KOPT-K1 (cell line): ENCODE measurements around the gene TEAD3.
A peak's percentile ranks its signal among the peaks of the same experiment; 100 is the strongest.
"Not testable (repeated sequence)": the region's sequence is repeated elsewhere in the genome, so short reads cannot be mapped to it uniquely, and the experiment has no call there.

Experiments used
- H3K27ac ChIP-seq: fragments of 200-600 bp; sonication (generic); 2 replicates; pipeline ENCODE4 v1.5.1; 2016; ENCODE audit warnings: antibody characterized with exemption, mild to moderate bottlenecking, low read depth, low read length; ENCODE audit not compliant: poor library complexity, severe bottlenecking
- H3K36me3 ChIP-seq: fragments of 200-600 bp; sonication (generic); 2 replicates; pipeline ENCODE4 v1.5.1; 2017; ENCODE audit warnings: antibody characterized with exemption, mild to moderate bottlenecking, low read length, moderate library complexity; ENCODE audit not compliant: insufficient read depth
- H3K9me3 ChIP-seq: fragments of 200-600 bp; sonication (generic); 2 replicates; pipeline ENCODE4 v1.5.1; 2017; ENCODE audit warnings: antibody characterized with exemption, low read length, mild to moderate bottlenecking; ENCODE audit not compliant: insufficient read depth, poor library complexity, severe bottlenecking

Gene TEAD3

GRCh38 chr6:35496841-35497570 lies at the start of gene TEAD3:
Gene TEAD3 (minus strand): TSS chr6:35497079.
- no peaks in the 10 kb centered on the region for H3K9me3 ChIP-seq
- H3K27ac ChIP-seq, result peak within 1 kb of the TSS; percentile 27
- H3K36me3 ChIP-seq, result no peaks in the 10 kb centered on the region

- Histone ChIP-seq H3K27ac (no peak overlapping the region), H3K36me3 (no peaks in the 10 kb centered on the region), H3K9me3 (peaks cover 3% of the 10 kb centered on the region)
Measured at GRCh38 chr6:35544769-35545361, 48.0 kb upstream of the TEAD3 start.

GRCh38 chr6:35543459-35544193 lies 46.7 kb upstream of the TEAD3 start:
- H3K9me3 ChIP-seq, result no peaks in the 10 kb centered on the region
- no peak overlapping the region for H3K27ac ChIP-seq
- H3K36me3 ChIP-seq, result no peaks in the 10 kb centered on the region

GRCh38 chr6:35541836-35542235 lies 45.0 kb upstream of the TEAD3 start:
- no peaks in the 10 kb centered on the region for H3K36me3 ChIP-seq
- H3K9me3 ChIP-seq, result no peaks in the 10 kb centered on the region
- H3K27ac ChIP-seq, result no peak overlapping the region

DNA sequence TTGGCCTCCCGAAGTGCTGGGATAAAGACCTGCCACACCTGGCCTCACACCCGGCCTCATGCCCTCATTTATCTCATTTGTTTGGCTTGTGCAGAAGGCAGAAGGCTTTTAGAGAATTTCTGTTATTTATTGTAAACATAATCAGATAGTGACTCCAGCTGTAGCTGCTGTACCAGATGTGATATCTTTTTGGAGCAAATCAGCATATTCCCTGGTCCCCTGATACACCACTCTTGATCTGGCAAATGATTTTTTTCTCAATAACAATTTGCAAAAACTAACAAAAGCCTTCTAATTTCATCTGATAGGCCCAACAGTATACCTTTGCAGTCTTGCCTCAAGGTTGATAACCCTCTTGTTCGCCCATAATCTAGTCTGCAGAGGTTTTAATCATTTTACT lies 42.3 kb upstream of the TEAD3 start:
- H3K9me3 ChIP-seq, result no peaks in the 10 kb centered on the region
- H3K27ac ChIP-seq, result no peak overlapping the region
- H3K36me3 ChIP-seq, result no peaks in the 10 kb centered on the region

- H3K27ac ChIP-seq, H3K36me3 ChIP-seq, H3K9me3 ChIP-seq: not testable (repeated sequence)
Measured at GRCh38 chr6:35535847-35536246, 39.0 kb upstream of the TEAD3 start.

DNA sequence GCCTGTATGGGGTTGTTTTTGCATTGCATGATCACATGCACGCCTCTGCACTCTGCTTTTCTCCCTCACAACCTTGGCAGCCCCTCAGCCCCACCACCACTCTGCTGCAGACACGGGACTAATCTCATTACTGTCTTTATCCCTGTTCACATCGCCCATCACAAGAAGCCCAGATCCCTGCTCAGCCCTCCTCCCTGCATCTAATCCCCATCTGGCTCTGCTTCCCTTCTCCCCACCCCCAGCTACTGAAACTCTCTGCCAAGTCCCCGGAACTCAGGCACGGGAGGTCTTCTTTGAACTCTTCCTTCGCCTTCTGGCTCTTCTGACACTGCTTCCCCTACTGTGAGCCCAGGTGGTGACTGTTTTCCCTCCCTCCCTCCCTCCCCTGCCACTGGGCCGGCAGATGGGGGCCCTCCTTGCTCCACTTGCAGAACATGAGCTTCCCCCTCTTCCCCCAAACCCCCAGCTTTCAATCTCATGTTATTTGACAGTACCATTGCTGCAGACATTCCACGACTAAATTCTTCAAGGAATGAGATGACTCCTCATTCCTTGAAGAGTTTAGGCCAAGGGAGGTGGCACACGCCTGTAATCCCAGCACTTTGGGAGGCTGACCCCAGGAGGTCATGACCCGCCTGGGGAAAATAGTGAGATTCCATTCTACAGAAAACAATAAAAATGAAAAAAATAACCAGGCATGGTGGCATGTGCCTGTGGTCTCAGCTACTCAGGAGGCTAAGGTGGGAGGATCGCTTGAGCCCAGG lies 37.7 kb upstream of the TEAD3 start:
- Histone ChIP-seq H3K9me3 (no peaks in the 10 kb centered on the region), H3K27ac (peak overlapping the region; percentile 54), H3K36me3 (no peaks in the 10 kb centered on the region)

DNA sequence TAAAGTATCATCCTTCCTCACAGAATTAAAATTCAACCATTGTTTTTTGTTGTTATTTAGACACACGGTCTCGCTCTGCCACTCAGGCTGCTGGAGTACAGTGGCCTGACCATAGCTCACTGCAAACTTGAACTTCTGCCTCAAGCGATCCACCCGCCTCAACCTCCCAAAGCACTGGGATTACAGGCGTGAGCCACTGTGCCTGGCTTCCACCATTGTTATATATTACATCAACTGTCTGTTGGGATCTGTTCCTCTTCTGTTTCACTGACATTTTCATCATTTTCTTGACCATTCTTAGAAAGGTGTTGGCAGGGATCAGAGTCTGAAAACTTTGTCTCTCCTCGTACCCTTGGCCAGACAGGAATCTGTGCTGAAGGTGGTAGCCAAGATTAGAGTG lies 37.1 kb upstream of the TEAD3 start:
- Histone ChIP-seq H3K27ac (peak overlapping the region; percentile 54), H3K36me3 (no peaks in the 10 kb centered on the region), H3K9me3 (no peaks in the 10 kb centered on the region)

DNA sequence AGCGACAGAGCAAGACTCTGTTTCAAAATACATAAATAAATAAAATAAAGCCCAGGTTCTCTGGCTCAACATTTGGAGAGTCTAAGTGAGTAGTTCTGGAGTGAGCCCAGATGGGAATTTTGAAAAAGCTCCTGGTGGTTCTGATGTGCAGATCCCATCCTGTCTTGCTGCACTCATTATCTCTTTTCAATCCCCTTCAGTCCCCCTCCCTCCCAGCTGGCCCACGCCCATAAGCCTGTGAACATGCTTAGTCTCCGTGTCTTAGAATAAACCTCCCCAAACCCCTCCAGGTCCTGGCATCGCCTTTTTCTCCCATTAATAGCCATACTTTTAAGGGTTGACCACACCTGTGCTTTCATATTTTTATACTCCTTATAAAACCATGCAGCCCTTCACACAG lies 35.2 kb upstream of the TEAD3 start:
- Histone ChIP-seq H3K9me3 (no peaks in the 10 kb centered on the region), H3K27ac (no peak overlapping the region), H3K36me3 (no peaks in the 10 kb centered on the region)

GRCh38 chr6:35524380-35525020 lies 27.6 kb upstream of the TEAD3 start:
- Histone ChIP-seq H3K9me3 (no peaks in the 10 kb centered on the region), H3K36me3 (no peaks in the 10 kb centered on the region), H3K27ac (no peak overlapping the region)

- Histone ChIP-seq H3K36me3 (no peaks in the 10 kb centered on the region), H3K27ac (peak overlapping the region; percentile 54), H3K9me3 (no peaks in the 10 kb centered on the region)
Measured at GRCh38 chr6:35522660-35523658, 26.1 kb upstream of the TEAD3 start.

DNA sequence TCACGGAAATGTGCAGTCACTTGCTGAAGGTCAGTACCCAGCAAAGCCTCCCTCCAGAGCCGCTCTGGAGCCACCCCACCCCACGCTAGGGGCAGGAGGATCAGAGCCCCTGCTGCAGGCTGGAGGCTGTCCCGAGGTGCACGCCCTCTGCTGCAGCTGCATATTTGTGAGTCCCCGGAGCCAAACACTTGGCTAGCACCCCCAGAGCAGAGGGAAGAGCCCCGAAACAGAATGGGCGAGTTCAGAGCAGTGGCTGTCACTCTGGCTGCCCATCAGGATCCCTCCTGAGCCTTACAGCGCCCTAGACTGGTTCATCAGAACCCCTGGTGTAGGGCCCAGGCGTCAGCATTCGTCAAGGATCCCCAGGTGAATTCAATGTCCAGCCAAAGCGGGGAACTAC lies 25.3 kb upstream of the TEAD3 start:
- Histone ChIP-seq H3K9me3 (no peaks in the 10 kb centered on the region), H3K27ac (peak overlapping the region; percentile 54), H3K36me3 (no peaks in the 10 kb centered on the region)

DNA sequence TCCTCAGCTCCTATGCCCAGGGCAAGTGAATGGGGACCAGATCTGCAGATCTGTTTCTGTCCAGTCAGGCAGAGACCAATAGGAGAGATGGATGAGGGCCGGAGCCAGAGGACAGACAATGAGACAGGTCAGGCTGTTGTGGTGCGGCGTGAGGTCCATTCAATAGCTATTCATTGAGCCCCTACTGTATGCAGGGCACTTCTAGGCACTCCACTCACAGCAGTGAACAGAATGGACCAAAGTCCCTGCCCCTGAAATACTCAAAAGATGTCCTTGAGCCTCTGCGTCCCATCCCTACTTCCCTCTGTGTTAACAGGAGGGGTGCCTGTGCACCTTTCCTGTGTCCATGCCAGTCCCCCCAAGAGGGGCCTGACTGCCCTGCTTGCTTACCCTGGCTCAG lies 24.4 kb upstream of the TEAD3 start:
- H3K9me3 ChIP-seq, result no peaks in the 10 kb centered on the region
- H3K27ac ChIP-seq, result no peak overlapping the region
- no peaks in the 10 kb centered on the region for H3K36me3 ChIP-seq
